Occipital lobe (tissue), 3 donors: ENCODE data around the gene SMIM26. TPM values are rescaled to one million over a fixed set of nuclear protein-coding genes. Genes with fewer than 3 reads are reported as not detected.

Experiments used
- DNase-seq: peaks from one replicate; lab custom pipeline; 2025; lab: John Stamatoyannopoulos, UW
- small RNA-seq: library from RNA; depleted of rRNA; stranded (forward); fragments of <200 nt; gene quantifications from one replicate; pipeline ENCODE3, GENCODE V24; 2014
- total RNA-seq: library from RNA; depleted of rRNA; stranded (reverse); fragments of >200 nt; gene quantifications from one replicate; pipeline ENCODE4 v1.2.3, GENCODE V29; 2014

SMIM26 gene
- total RNA-seq, 1 donor from 2014 or later = 76.3 TPM

DNA sequence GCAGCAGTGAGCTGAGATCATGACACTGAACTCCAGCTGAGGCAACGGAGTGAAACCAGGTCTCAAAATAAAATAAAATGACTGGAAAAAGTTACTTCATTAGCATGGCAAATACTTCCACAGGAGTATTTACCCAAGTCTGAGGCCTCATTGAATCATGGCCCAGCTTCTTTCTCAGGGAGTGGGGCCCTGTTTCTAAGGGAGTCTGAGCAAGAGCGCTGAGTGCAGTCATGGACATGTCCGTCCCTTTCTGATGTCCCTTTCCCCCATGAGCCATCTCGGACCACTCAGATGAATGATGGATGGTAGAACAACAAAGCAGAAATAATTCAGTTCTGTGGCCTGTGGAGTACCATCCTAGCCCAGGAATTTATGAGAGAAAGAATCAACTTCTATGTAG, 12.8 kb downstream of the SMIM26 start:
- DNase-seq = no peak

DNA sequence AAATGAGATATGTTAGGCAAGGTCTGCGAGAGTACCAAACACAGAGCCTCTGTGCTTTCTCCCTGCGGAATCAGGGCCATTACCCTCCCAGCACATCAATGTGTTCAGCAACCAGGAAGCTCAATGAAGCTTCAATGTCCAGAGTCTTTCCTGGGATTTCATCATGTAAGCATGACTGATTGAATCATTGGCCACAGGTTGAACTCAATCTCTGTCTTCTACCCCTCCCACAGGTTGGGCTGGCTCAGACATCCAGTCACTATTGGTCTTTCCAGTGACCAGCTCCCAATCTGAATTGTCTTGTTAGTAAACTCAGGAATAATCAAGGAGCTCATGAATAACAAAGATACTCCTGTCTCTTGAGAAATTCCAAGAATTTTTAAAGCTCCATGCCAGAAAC, 17.9 kb downstream of the SMIM26 start:
- no peak for DNase-seq

DNA sequence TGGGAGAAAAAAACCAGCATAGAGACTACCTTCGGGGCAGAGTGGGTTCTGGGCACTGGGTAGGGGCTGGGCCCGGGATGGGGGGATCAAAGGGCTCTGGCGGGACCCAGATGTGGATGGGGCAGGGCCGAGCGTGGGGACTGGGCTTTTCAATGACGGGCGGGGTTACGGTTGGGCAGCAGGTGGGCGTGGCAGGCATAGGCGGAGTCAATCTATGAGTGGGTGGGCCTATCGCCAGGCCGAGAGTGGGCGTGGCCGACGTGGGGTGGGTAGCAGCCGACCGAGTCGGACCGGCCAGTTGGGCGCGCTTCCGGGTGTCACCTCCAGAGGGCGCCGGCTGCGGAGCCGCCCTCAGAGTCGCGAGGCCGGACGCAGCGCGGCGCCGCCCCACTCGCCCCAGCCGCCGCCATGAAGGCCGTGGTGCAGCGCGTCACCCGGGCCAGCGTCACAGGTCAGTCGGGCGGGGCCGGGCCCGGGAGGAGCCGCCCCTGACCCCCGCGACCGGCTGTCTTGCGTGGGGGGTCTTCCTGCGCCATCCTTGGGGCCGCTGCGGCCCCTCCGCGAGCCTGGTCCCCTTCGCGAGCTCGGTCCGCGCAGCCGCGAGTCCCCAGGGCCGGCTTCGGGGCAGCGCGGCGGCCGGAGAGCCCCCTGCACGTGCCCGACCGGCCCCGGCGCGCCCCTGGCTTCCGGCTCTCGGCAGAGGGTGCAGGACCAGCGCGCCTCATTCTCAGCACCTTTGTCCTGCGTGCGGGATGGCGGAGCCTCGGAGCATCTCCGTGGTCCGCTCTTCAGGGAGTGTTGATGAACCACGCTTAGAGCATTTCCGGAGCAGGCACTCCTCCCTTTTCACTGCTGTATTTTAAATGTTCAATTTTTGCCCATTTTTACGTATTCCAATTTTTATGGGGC, 20.7 kb downstream of the SMIM26 start, which contains the start of gene DTD1:
TSS of gene DTD1 (plus strand) at position 390 of the 909 bp plus-strand sequence. CDS start at position 409, 19 bp downstream.
- DNase-seq = peak; percentile 86

DNA sequence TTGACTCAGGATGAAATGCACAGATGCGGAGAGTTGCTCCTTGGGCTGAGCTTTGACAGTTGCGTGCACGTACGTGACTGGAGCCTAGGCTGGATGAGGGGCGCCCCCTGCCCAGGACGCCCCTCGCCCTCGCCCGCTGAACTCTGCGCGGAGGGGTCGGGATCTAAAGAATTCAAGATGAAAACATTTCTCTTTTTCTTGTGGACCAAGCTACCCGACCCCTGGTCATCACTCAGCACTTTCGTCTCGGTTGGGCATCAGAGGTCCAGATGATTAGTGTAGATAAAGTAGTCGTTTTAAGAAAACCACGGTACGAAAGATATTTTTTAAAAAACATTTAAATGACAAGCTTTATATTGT, 21.3 kb downstream of the SMIM26 start:
- no peak for DNase-seq

DNA sequence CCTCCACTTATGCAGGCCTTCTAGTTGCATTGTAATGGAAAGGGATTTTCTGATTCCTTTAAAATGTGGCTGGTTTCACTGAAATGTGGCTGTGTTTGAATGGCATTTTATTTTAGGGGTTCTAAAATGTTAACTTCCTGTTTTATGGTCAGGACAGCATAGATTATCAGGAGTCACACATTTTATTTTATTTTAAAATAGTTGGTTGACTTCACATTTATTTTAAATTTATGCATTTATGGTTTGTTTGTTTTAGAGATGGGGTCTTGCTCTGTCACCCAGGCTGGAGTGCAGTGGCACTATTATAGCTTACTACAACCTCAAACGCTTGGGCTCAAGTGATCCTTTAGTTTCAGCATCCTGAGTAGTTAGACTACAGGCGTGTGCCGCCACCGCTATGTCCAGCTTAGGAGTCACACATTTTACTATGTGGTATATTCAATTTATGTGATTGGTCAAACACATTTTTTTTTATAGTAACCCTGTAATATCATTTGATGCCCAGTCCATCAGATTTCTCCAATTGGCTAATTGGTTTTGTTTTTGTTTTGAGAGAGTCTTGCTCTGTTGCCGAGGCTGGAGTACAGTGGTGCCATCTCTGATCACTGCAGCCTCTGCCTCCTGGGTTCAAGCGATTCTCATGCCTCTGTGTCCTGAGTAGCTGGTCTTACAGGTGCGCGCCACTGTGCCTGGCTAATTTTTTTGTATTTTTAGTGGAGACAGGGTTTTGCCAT, 22.9 kb downstream of the SMIM26 start:
- DNase-seq = no peak

DNA sequence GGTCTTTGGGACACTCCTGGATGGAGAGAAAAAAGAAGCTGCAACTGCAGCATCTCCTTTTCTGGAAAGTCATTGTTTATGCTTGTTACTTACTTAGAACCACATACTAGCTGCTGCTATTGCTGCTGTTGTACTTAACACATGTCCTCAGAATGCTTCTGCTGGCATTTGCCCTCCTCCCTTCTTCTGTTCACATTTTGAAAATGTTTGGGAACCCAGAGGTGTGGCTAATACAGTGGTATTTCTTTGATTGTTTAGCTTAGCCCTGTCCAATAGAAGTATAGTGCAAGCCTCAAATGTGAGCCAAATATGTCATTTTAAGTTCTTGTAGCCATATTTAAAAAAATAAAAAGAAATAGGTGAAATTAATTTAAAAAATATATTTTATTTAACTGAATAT, 29.0 kb downstream of the SMIM26 start:
- DNase-seq = no peak

DNA sequence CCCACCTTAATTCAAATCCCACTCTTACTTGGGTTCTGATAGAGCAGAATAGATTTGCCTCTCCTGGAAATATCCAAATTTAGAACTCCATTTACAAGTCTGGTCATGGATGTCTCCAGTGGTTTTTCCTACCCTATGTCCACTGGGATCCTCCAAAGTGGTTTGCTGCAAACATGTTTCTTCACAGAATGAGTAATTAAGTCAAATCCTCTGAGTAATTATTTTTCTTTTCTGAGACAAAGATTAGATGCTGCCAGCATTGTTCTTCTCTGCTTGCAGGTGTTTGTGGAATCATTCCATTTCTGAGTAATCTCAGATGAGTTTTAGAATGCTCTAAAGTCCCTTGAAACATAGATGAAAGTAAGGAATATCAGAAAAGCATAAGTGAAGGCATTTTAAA, 42.5 kb downstream of the SMIM26 start:
- no peak for DNase-seq

DNA sequence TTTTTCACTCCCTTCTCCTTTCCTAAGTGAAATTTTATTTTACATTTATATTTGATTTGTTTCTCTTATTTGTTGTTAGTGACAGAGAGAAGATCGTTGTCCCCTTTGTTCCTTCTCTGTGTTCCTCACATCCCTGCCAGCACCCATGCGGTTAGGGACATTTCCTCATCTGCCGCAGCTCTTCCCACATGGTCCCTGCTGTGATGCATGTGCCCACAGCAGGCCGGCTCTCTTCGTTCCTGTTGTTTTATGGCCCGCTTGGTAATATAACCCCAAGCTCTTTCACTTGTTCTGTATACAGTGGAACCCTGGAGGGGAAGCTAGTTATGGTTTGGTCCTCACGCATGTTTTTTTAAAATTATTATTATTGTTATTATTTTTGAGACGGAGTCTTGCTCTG, 44.3 kb downstream of the SMIM26 start:
- DNase-seq = no peak

DNA sequence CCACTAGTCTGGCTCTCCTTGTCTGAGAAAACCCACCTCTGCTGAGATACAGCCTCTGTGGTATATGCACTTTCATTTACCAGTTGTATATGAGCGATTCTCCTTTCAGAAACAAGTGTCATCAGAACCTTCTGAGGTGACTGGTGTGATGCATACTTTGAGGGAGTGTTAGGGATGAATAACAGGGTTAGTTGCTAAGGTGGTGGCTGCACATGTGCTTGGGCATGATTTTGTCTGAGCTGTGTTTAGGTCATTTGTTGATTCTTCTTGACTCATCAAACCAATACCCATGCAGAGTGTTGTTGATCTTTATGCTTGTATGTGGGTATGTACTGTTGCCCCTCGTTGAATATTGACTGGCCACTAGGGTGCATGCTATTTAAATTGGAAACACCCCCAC, 46.3 kb downstream of the SMIM26 start:
- DNase-seq = no peak

DNA sequence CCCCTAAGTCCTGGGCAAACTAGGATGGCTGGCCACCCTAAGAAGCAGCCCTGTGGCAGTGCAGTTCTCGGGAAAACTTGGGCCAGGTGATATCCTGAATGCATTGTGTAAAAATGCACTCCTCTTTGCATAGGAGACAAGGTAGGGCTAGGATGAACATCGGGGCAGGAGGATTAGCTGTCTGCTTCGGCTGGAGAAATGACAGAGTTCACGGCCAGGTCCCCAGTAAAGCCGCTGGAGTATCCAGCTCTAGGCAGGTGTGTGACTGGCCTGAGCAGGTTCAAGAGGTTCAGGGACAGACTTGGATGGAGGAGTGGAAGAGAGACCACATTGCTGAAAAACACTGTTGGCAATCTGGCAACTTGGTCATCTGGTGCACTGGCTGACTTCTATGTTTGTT, 47.0 kb downstream of the SMIM26 start:
- no peak for DNase-seq

DNA sequence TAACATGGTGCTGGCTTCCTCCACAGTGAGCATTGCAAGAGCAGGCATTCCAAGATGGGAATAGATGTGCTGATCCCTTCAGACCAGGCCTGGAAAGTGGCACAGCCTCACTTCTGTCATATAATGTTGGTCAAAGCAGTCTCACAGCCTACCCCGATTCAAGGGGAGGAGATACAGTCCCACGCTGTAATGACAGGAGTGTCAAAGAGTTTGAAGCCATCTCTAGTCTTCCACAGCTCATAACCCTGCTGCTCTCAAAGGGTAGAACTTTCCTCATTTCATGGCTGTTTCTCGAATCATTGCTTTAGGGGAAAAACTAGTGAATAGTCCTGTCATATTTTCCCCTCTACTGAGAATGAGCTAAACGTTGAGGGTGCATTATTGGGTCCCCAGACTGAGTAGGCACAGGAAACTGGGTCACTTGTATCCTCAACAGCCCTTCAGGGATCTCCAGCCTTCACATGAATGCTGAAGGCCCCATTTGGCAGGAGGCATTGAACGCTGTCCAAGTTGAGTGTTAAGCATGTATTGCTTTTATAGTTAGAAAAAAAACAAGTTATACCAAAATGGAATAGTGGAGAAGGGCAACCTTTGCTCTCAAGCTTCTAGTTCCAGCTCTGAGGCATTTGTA, 47.9 kb downstream of the SMIM26 start:
- peak; percentile 3 for DNase-seq

Small RNA genes within 50 kb of the gene (small RNA-seq; reads per million reads assigned to genes)
- not detected for gene RN7SL638P
- gene RNU6ATAC34P = not detected

Other genes starting within 250 kb of the SMIM26 start
- gene DZANK1, start 100.4 kb upstream of the SMIM26 start, total RNA-seq = 4.2 TPM
- gene POLR3F, start 100.0 kb upstream of the SMIM26 start, total RNA-seq = 30.7 TPM
- 28.4 TPM for gene RBBP9, start 70.2 kb upstream of the SMIM26 start, total RNA-seq
- 56.3 TPM for gene SEC23B, start 59.5 kb upstream of the SMIM26 start, total RNA-seq
- gene DTD1, start 20.6 kb downstream of the SMIM26 start, total RNA-seq = 84.2 TPM
- not detected for gene SCP2D1, start 246.4 kb downstream of the SMIM26 start, total RNA-seq